ENCODE measurements around the gene NDUFB1. TPM values are rescaled to one million over a fixed set of nuclear protein-coding genes. Genes with fewer than 3 reads are reported as not detected.
A peak's percentile ranks its signal among the peaks of the same experiment; 100 is the strongest.

The NDUFB1 gene
- 97.4 to 103 TPM (median 97.9 TPM) in 3 replicates for total RNA-seq

DNA sequence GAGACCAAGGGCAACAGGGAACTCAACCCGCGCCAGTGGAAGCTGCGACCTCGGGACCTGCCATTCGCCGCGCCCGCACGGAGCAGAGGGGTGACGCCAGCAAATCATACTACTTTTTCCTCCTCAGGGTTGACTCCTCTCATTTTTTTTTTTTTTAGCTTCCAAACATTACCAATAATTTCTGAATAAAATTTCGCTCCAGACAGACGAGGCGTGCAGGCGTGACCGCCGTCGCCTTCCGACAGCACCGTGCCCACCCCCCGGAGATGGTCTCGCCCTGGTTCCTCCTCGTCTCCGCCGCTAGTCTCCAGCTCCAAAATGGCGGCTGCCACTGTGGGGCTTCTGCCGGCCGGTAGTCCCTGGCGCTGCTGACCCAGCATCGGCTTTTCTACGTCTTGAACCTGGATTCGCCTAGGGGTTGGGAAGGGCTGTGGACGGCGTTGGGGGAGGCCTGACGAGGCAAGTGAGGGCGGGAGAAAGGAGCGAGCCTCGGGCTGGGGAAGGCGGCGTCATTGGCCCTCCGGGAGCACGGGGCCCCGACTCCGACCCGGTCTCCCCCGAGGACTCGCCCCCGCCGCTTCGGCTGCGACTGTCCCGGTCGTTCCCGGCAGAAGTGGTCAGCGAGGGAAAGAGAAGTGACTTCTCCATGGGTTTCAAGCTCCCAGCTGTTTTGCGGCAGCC, at the start of gene NDUFB1, which contains the start of gene CPSF2:
Gene NDUFB1, minus strand, starts transcription at position 37 of the 681 bp plus-strand sequence. CDS start 4,069 bp downstream, outside the sequence.
Gene CPSF2, plus strand, starts transcription at position 300 of the 681 bp plus-strand sequence. CDS start 9,016 bp downstream, outside the sequence.
- peak within 1 kb of the TSS; percentile 100 for H3K27ac Mint-ChIP-seq
- H3K27me3 Mint-ChIP-seq (ENCODE audit: low read depth), result no peaks in the 10 kb centered on the region
- no peak for TF ChIP-seq CTCF (IDR thresholded peaks at IDR 0.05; ENCODE audit: unreplicated experiment)
- peak within 1 kb of the TSS; percentile 100 for H3K4me3 Mint-ChIP-seq
- peak; percentile 71 to 86 for DNase-seq (ENCODE audit: low spot score in 2 of 2, unreplicated experiment in 2 of 2)
- H3K4me1 Mint-ChIP-seq, result peaks cover 24% of the 10 kb centered on the region
- H3K36me3 Mint-ChIP-seq, result peaks cover 9% of the 10 kb centered on the region
- H3K9me3 Mint-ChIP-seq, result no peaks in the 10 kb centered on the region

DNA sequence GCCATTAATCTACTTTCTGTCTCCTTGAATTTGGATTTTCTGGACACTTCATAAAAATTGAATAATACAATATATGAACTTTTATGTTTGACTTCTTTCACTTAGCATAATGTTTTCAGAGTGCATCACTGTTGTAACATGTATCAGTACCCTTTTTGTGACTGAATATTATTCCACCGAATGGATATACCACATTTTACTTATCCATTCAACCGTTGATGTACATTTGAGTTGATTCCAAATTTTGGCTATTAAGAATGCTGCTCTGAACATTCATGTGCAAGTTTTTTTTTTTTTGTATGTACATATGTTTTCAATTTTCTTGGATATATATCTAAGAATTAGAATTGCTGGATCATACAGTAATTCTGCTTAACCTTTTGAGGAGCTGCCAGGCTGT, 43.5 kb upstream of the NDUFB1 start:
- peaks cover 56% of the 10 kb centered on the region for H3K36me3 Mint-ChIP-seq

GRCh38 chr14:92161521-92161920, 40.0 kb upstream of the NDUFB1 start:
- peaks cover 18% of the 10 kb centered on the region for H3K9me3 Mint-ChIP-seq
- no peaks in the 10 kb centered on the region for H3K4me1 Mint-ChIP-seq
- no peak for DNase-seq (ENCODE audit: low spot score in 2 of 2, unreplicated experiment in 2 of 2)
- no peak overlapping the region for H3K4me3 Mint-ChIP-seq
- H3K27ac Mint-ChIP-seq, result no peak overlapping the region
- H3K36me3 Mint-ChIP-seq, result peaks cover 56% of the 10 kb centered on the region
- no peak for TF ChIP-seq CTCF (IDR thresholded peaks at IDR 0.05; ENCODE audit: unreplicated experiment)
- no peaks in the 10 kb centered on the region for H3K27me3 Mint-ChIP-seq (ENCODE audit: low read depth)

More for the DNA sequence above, 43.5 kb upstream of the NDUFB1 start:
- no peak for DNase-seq (ENCODE audit: low spot score in 2 of 2, unreplicated experiment in 2 of 2)
- TF ChIP-seq CTCF (IDR thresholded peaks at IDR 0.05; ENCODE audit: unreplicated experiment), result no peak
- H3K4me1 Mint-ChIP-seq, result no peaks in the 10 kb centered on the region
- H3K27me3 Mint-ChIP-seq (ENCODE audit: low read depth), result no peaks in the 10 kb centered on the region
- peaks cover 21% of the 10 kb centered on the region for H3K9me3 Mint-ChIP-seq
- H3K4me3 Mint-ChIP-seq, result no peak overlapping the region
- no peak overlapping the region for H3K27ac Mint-ChIP-seq

GRCh38 chr14:92160619-92161018, 39.1 kb upstream of the NDUFB1 start:
- no peak overlapping the region for H3K4me3 Mint-ChIP-seq
- no peaks in the 10 kb centered on the region for H3K27me3 Mint-ChIP-seq (ENCODE audit: low read depth)
- H3K36me3 Mint-ChIP-seq, result peaks cover 58% of the 10 kb centered on the region
- no peaks in the 10 kb centered on the region for H3K4me1 Mint-ChIP-seq
- H3K27ac Mint-ChIP-seq, result no peak overlapping the region
- H3K9me3 Mint-ChIP-seq, result peaks cover 18% of the 10 kb centered on the region
- no peak for TF ChIP-seq CTCF (IDR thresholded peaks at IDR 0.05; ENCODE audit: unreplicated experiment)
- DNase-seq (ENCODE audit: low spot score in 2 of 2, unreplicated experiment in 2 of 2), result no peak

DNA sequence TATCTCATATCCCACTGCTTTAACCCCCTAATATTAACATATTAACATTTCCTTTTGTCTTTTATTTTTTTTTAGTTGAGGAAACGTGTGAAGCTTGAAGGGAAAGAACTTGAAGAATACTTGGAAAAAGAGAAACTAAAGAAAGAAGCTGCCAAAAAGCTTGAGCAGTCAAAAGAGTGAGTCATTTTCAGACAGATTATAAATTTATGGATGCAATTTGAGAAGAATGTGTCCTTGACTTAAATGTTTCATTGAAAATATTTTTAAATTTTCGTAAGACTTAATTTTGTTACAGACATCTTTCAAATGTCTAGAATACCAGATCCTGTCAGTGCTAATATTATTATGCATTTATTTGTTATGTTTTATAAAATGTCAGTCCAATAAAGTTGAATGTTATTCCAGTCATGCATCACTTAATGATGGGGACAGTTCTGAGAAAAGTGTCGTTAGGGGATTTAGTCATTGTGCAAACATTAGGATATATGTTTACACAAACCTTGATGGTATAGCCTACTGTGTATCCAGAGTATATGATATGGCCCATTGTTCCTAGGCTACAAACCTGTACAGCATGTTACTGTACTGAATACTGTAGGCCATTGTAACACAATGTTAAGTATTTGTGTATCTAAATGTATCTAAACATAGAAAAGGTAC, 32.9 kb upstream of the NDUFB1 start:
- H3K27ac Mint-ChIP-seq, result no peak overlapping the region
- TF ChIP-seq CTCF (IDR thresholded peaks at IDR 0.05; ENCODE audit: unreplicated experiment), result no peak
- H3K4me1 Mint-ChIP-seq, result no peaks in the 10 kb centered on the region
- no peaks in the 10 kb centered on the region for H3K9me3 Mint-ChIP-seq
- no peak overlapping the region for H3K4me3 Mint-ChIP-seq
- H3K36me3 Mint-ChIP-seq, result peaks cover 48% of the 10 kb centered on the region
- no peaks in the 10 kb centered on the region for H3K27me3 Mint-ChIP-seq (ENCODE audit: low read depth)
- DNase-seq (ENCODE audit: low spot score in 2 of 2, unreplicated experiment in 2 of 2), result no peak

Data from mesothelial cell of epicardium (in vitro differentiated cells).